OCI-LY1 (cell line): Measurements from ENCODE around the gene MUC20.

ENCODE experiments used
- CTCF ChIP-seq: fragments of 200-600 bp; sonication (generic), shearing (Covaris generic); IDR thresholded peaks from 2 replicates; pipeline ENCODE4 v1.5.1; 2017; ENCODE audit warnings: mild to moderate bottlenecking, antibody characterized with exemption, low read length, moderate library complexity, mixed read lengths
- EZH2 ChIP-seq: fragments of 200-600 bp; sonication (generic), shearing (Covaris generic); IDR thresholded peaks from 2 replicates; pipeline ENCODE4 v1.8.0; 2017; ENCODE audit warnings: borderline replicate concordance, mixed run types, mild to moderate bottlenecking, antibody characterized with exemption, low read length, moderate library complexity, mixed read lengths

- no peak for TF ChIP-seq CTCF
- no peak for TF ChIP-seq EZH2
Observed at GRCh38 chr3:195708061-195708460, 12.7 kb upstream of the MUC20 start.
